H9 (cell line): ENCODE results near the gene RBFOX1. TPM values are rescaled to one million over a fixed set of nuclear protein-coding genes. Genes with fewer than 3 reads are reported as not detected.

Source experiments
- DNase-seq: peaks from one replicate; pipeline ENCODE4 v3.0.0-alpha.2; 2017
- H2AFZ ChIP-seq: one replicate; pipeline ENCODE4 v1.6.1; 2013; ENCODE audit warnings: mild to moderate bottlenecking, low read length, control low read depth, moderate library complexity
- H2AK5ac ChIP-seq: 2 replicates; pipeline ENCODE4 v1.6.1; 2013; ENCODE audit warnings: low read length, control low read depth, mixed read lengths; ENCODE audit not compliant: insufficient read length
- H2BK120ac ChIP-seq: one replicate; pipeline ENCODE4 v1.6.1; 2013; ENCODE audit warnings: low read depth, mild to moderate bottlenecking, low read length, control low read depth, inconsistent platforms; ENCODE audit not compliant: poor library complexity, severe bottlenecking
- H2BK12ac ChIP-seq: 2 replicates; pipeline ENCODE4 v1.6.1; 2013; ENCODE audit warnings: low read length, control low read depth, mixed read lengths, low read depth; ENCODE audit not compliant: insufficient read length
- H2BK15ac ChIP-seq: 2 replicates; pipeline ENCODE4 v1.6.1; 2013; ENCODE audit warnings: low read depth, low read length, control low read depth
- H2BK20ac ChIP-seq: one replicate; pipeline ENCODE4 v1.6.1; 2013; ENCODE audit warnings: low read depth, mild to moderate bottlenecking, low read length, control low read depth, inconsistent platforms; ENCODE audit not compliant: poor library complexity, severe bottlenecking
- H2BK5ac ChIP-seq: 2 replicates; pipeline ENCODE4 v1.6.1; 2013; ENCODE audit warnings: low read length, control low read depth, mixed read lengths; ENCODE audit not compliant: insufficient read length
- H3K14ac ChIP-seq: 2 replicates; pipeline ENCODE4 v1.6.1; 2013; ENCODE audit warnings: low read length, control low read depth; ENCODE audit not compliant: insufficient read depth
- H3K18ac ChIP-seq: 2 replicates; pipeline ENCODE4 v1.6.1; 2013; ENCODE audit warnings: low read depth, mild to moderate bottlenecking, mixed read lengths, low read length, control low read depth; ENCODE audit not compliant: insufficient read length
- H3K23ac ChIP-seq: 2 replicates; pipeline ENCODE4 v1.6.1; 2013; ENCODE audit warnings: low read length, control low read depth, mixed read lengths, low read depth; ENCODE audit not compliant: insufficient read length
- H3K23me2 ChIP-seq: 2 replicates; pipeline ENCODE4 v1.6.1; 2013; ENCODE audit warnings: low read depth, mild to moderate bottlenecking, mixed read lengths, low read length, control low read depth; ENCODE audit not compliant: insufficient read length, poor library complexity, severe bottlenecking
- H3K27ac ChIP-seq: 2 replicates; pipeline ENCODE4 v1.5.1; 2013; ENCODE audit warnings: low read length, control low read depth, mixed read lengths, low read depth; ENCODE audit not compliant: insufficient read length
- H3K27me3 ChIP-seq: 2 replicates; pipeline ENCODE4 v1.6.1; 2013; ENCODE audit warnings: low read length, control low read depth, inconsistent platforms; ENCODE audit not compliant: insufficient read depth
- H3K4ac ChIP-seq: 2 replicates; pipeline ENCODE4 v1.6.1; 2013; ENCODE audit warnings: low read depth, mild to moderate bottlenecking, control low read depth, inconsistent platforms, low read length, moderate library complexity
- H3K4me1 ChIP-seq: 2 replicates; pipeline ENCODE4 v1.6.1; 2013; ENCODE audit warnings: low read length, control low read depth, inconsistent platforms; ENCODE audit not compliant: insufficient read depth
- H3K4me2 ChIP-seq: 2 replicates; pipeline ENCODE4 v1.6.1; 2013; ENCODE audit warnings: low read length, control low read depth, mixed read lengths; ENCODE audit not compliant: insufficient read length, insufficient read depth
- H3K56ac ChIP-seq: 2 replicates; pipeline ENCODE4 v1.6.1; 2013; ENCODE audit warnings: low read depth, mild to moderate bottlenecking, mixed read lengths, low read length, control low read depth; ENCODE audit not compliant: insufficient read length
- H3K79me1 ChIP-seq: 2 replicates; pipeline ENCODE4 v1.6.1; 2013; ENCODE audit warnings: low read depth, mild to moderate bottlenecking, moderate library complexity, low read length, control low read depth, inconsistent platforms; ENCODE audit not compliant: insufficient read depth, poor library complexity, severe bottlenecking
- H3K79me2 ChIP-seq: 2 replicates; pipeline ENCODE4 v1.6.1; 2013; ENCODE audit warnings: low read length, control low read depth, inconsistent platforms; ENCODE audit not compliant: insufficient read depth
- H3K9ac ChIP-seq: 2 replicates; pipeline ENCODE4 v1.6.1; 2013; ENCODE audit warnings: low read length, control low read depth, mixed read lengths; ENCODE audit not compliant: insufficient read length; ENCODE audit errors: extremely low read depth
- H3K9me3 ChIP-seq: one replicate; pipeline ENCODE4 v1.6.1; 2013; ENCODE audit warnings: low read depth, low read length, inconsistent platforms; ENCODE audit not compliant: control insufficient read depth
- H3T11ph ChIP-seq: one replicate; pipeline ENCODE4 v1.6.1; 2013; ENCODE audit warnings: mild to moderate bottlenecking, low read length, control low read depth, inconsistent platforms
- H4K20me1 ChIP-seq: one replicate; pipeline ENCODE4 v1.6.1; 2013; ENCODE audit not compliant: control insufficient read depth, insufficient read length, insufficient read depth
- H4K5ac ChIP-seq: 2 replicates; pipeline ENCODE4 v1.6.1; 2013; ENCODE audit warnings: low read depth, mild to moderate bottlenecking, mixed read lengths, low read length, control low read depth; ENCODE audit not compliant: insufficient read length
- H4K8ac ChIP-seq: replicated peaks from 2 replicates; pipeline ENCODE4 v1.6.1; 2013; ENCODE audit warnings: low read length, control low read depth, mixed read lengths, low read depth; ENCODE audit not compliant: insufficient read length
- H4K91ac ChIP-seq: 2 replicates; pipeline ENCODE4 v1.6.1; 2013; ENCODE audit warnings: low read depth, mild to moderate bottlenecking, moderate library complexity, mixed read lengths, low read length, control low read depth; ENCODE audit not compliant: insufficient read length
- H3K27ac Mint-ChIP-seq, 3 experiments: 2 replicates in 2 of 3; 3 replicates in 1 of 3; pipeline ENCODE4 v1.8.0; 2020 to 2021; ENCODE audit warnings: mixed read lengths in 3 of 3, mild to moderate bottlenecking in 1 of 3, moderate library complexity in 1 of 3
- H3K27me3 Mint-ChIP-seq: 2 replicates; pipeline ENCODE4 v1.8.0; 2021; ENCODE audit warnings: low read depth, mild to moderate bottlenecking, moderate library complexity, mixed read lengths
- H3K36me3 Mint-ChIP-seq, 3 experiments: 2 replicates in 2 of 3; 3 replicates in 1 of 3; pipeline ENCODE4 v1.8.0; 2020 to 2021; ENCODE audit warnings: low read depth in 3 of 3, mixed read lengths in 3 of 3; ENCODE audit not compliant: insufficient read depth in 1 of 3
- H3K4me1 Mint-ChIP-seq, 2 experiments: 2 replicates each; pipeline ENCODE4 v1.8.0; 2020; ENCODE audit warnings: mixed read lengths in 2 of 2
- H3K4me3 Mint-ChIP-seq, 2 experiments: 2 replicates in 1 of 2; 3 replicates in 1 of 2; pipeline ENCODE4 v1.8.0; 2020 to 2021; ENCODE audit warnings: mild to moderate bottlenecking in 2 of 2, mixed read lengths in 2 of 2, moderate library complexity in 1 of 2
- H3K9me3 Mint-ChIP-seq, 2 experiments: 2 replicates in 1 of 2; 3 replicates in 1 of 2; pipeline ENCODE4 v1.8.0; 2020; ENCODE audit warnings: mild to moderate bottlenecking in 2 of 2, mixed read lengths in 2 of 2, moderate library complexity in 1 of 2
- CTCF ChIP-seq: fragments of 200-600 bp; sonication (generic); conservative IDR thresholded peaks from 3 replicates; pipeline ENCODE4 v1.8.0; 2021; ENCODE audit warnings: antibody characterized with exemption, mild to moderate bottlenecking
- WGBS: extraction: QIAGEN DNeasy Blood & Tissue Kit; methylation state at CpG from one replicate; pipeline ENCODE4 v1.1.7; 2013; ENCODE audit warnings: missing lambda C conversion rate, low lambda C conversion rate, mixed read lengths; ENCODE audit not compliant: insufficient read length; ENCODE audit errors: extremely low coverage; 5-methylcytosine and 5-hydroxymethylcytosine counted together
- total RNA-seq: library from RNA; stranded (reverse); gene quantifications from 2 replicates; pipeline ENCODE4 v1.2.1, GENCODE V29; 2021

Gene RBFOX1
- total RNA-seq, 1 experiment from 2014 or later = 2.0 TPM

GRCh38 chr16:7515543-7515942, 182.9 kb downstream of the RBFOX1 start:
- Histone ChIP-seq H2BK120ac (no peak overlapping the region), H3K56ac (no peak overlapping the region), H2BK12ac (no peak overlapping the region), H3K9me3 (no peaks in the 10 kb centered on the region), H3K27me3 (no peaks in the 10 kb centered on the region), H3K4me1 (no peaks in the 10 kb centered on the region), H3K79me2 (no peaks in the 10 kb centered on the region), H3K9ac (no peak overlapping the region), H3K27ac (no peak overlapping the region), H2BK5ac (no peak overlapping the region), H2AK5ac (no peak overlapping the region), H3T11ph (no peak overlapping the region), H4K20me1 (no peaks in the 10 kb centered on the region), H3K23me2 (no peaks in the 10 kb centered on the region), H3K18ac (no peak overlapping the region), H3K4me2 (no peak overlapping the region), H2BK20ac (no peak overlapping the region), H4K5ac (no peak overlapping the region), H2AFZ (no peak overlapping the region), H2BK15ac (no peak overlapping the region), H4K91ac (no peak overlapping the region), H4K8ac (no peak overlapping the region), H3K4ac (no peak overlapping the region), H3K79me1 (no peaks in the 10 kb centered on the region), H3K14ac (no peak overlapping the region), H3K23ac (no peak overlapping the region)
- Mint-ChIP-seq H3K4me1 (peaks cover 6 to 8% of the 10 kb centered on the region in 2 experiments), H3K4me3 (no peak overlapping the region), H3K27ac (no peak overlapping the region), H3K9me3 (peaks cover 0 to 5% of the 10 kb centered on the region in 2 experiments; a peak in 2 of 5 replicates), H3K36me3 (peaks cover 0 to 8% (median 3%) of the 10 kb centered on the region in 3 experiments; a peak in 2 of 7 replicates), H3K27me3 (peaks cover 2% of the 10 kb centered on the region; the same call in 1 of the 2 replicates)
- no peak for TF ChIP-seq CTCF
- no CpG with 5 or more reads among the region's 5 CpGs for WGBS
- DNase-seq = no peak
